Measurements from ENCODE around the gene TMOD2. TPM values are rescaled to one million over a fixed set of nuclear protein-coding genes. Genes with fewer than 3 reads are reported as not detected.

Gene TMOD2
- total RNA-seq, 1 experiment from 2014 or later: 3.5 TPM

GRCh38 chr15:51856714-51857380 lies 105.5 kb downstream of the TMOD2 start:
- no peak for DNase-seq (ENCODE audit: low read depth)

DNA sequence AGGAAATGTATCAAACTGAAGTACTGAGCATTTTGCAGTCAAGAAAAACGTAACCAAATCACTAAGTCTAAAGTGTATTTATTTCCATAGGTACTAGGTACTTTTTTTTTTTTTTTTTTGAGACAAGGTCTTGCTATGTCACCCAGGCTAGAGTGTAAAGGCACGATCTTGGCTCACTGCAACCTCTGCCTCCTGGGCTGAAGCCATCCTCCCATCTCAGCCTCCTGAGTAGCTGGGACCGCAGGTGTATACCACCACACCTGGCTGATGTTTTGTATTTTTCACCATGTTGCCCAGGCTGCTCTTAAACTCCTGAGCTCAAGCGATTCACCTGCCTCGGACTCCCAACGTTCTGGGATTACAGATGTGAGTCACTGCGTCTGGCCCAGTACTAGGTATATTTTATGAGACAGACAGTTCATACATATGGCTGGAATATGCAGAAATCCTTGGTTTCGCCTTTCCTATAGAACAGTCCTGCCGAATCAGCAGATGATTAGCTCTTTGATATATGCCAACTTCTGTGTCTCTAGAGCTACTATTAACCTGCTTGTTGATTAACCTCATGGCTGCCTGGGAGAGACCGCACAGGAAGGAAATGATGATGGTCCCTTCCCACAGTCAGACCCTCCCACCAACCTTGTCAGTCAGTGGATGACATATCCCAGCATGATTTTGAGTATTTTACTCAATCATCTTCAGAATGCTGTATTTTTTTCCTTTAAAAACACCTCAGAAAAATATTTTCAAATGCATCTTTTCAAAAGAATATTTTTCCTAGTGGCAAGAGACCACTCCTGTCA lies 110.4 kb downstream of the TMOD2 start:
- no peak for DNase-seq (ENCODE audit: low read depth)

GRCh38 chr15:51863131-51863530 lies 111.7 kb downstream of the TMOD2 start:
- DNase-seq (ENCODE audit: low read depth): no peak

DNA sequence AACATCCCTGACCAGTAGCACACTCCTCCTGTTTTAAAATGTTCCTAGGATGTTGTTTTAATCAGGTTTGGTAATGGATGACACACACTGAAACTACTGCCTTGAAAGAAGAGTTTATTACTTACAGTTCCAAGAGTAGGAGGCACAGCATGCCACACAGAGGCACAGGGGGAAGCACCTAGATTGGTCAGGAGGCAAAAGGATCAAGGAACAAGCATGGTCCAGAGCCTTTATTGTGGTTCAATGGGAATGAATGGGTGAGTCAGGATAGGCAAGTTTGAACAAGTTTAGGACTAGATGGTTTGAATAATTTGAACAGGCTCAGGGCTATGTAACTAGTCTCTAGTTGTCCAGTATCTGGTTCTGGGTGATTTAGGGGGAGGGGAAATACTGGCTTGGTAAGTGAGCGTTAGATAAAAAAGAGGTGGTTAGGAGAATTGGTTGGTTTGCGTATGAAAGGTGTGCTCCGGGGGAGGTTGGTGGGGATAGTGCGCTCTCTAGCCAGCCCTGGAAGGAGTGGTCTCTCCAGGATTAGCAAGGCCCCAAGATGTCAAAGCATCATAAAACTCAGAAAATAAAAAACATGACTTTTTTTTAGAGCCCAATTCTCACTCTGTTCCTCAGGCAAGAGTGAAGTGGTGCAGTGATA lies 113.1 kb downstream of the TMOD2 start:
- DNase-seq (ENCODE audit: low read depth): peak; percentile 50

GRCh38 chr15:51865317-51865716 lies 113.9 kb downstream of the TMOD2 start:
- no peak for DNase-seq (ENCODE audit: low read depth)

Other genes with a start within 250 kb of the TMOD2 start
- gene DMXL2, start 128.8 kb upstream of the TMOD2 start, total RNA-seq (2014; rRNA removed; shearing (Covaris generic)): 12.6 and 14.7 TPM in 2 replicates
- gene SCG3, start 70.1 kb upstream of the TMOD2 start, total RNA-seq (2014; rRNA removed; shearing (Covaris generic)): 0.10 TPM in 1 of 2 replicates, not detected in the other
- 16.7 and 19.8 TPM in 2 replicates for gene LYSMD2, start 13.9 kb upstream of the TMOD2 start, total RNA-seq (2014; rRNA removed; shearing (Covaris generic))
- gene TMOD3, start 78.1 kb downstream of the TMOD2 start, total RNA-seq (2014; rRNA removed; shearing (Covaris generic)): 32.3 and 50.0 TPM in 2 replicates
- gene LEO1, start 220.2 kb downstream of the TMOD2 start, total RNA-seq (2014; rRNA removed; shearing (Covaris generic)): 24.2 and 33.4 TPM in 2 replicates

All from M059J (cell line).